ENCODE results near the gene WDR86.

The WDR86 gene

DNA sequence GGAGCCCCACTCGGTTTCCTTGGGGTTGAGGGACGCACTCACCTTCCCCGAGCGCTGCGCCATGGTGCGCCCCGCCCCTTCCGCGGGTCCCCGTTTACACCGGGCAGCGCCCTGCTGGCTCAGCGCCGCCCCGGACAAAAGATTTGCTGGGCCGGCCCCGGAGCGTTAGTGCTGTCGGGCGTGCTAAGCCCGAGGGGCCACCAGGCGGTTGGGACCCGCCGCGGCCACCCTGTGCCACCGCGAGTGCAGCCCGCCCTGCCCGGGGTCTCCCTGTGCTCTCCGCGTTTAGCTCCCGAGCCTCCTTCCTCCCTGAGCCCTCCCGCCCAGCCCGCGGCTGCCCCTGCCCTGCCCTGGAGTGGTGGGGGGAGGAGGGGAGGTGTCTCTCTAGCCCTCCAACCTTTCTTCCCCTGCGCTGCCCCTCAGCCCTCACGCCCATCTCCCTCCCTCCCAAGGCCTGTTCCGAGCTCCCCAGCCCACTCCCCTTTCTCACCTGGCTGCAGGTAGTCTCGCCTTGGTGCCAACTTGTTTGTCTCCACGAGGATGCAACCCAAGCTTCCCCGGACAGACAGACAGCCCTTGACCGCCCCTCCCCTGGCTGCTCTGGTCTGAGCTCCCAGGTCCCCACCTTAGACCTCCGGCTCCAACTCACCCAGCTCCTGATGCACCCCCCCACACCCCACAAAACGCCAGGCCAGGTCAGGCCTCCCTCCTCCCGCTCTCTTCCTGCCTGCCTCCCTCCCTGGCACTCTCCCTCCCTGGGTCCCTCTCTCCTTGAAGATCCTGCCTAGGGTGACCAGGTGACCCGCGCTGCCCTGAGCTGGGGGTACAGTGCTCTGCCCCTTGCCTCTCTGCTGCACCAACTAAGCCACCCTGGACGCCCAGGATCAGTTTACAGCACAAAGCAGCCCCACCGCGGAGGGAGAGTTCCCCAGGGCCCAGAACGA lies 30.3 kb upstream of the WDR86 start, which contains the start of gene CRYGN:
TSS of gene CRYGN (minus strand) at position 287 of the 944 bp plus-strand sequence. CDS start at position 63, 224 bp downstream.
- no peak for DNase-seq (ENCODE audit: low read depth)

DNA sequence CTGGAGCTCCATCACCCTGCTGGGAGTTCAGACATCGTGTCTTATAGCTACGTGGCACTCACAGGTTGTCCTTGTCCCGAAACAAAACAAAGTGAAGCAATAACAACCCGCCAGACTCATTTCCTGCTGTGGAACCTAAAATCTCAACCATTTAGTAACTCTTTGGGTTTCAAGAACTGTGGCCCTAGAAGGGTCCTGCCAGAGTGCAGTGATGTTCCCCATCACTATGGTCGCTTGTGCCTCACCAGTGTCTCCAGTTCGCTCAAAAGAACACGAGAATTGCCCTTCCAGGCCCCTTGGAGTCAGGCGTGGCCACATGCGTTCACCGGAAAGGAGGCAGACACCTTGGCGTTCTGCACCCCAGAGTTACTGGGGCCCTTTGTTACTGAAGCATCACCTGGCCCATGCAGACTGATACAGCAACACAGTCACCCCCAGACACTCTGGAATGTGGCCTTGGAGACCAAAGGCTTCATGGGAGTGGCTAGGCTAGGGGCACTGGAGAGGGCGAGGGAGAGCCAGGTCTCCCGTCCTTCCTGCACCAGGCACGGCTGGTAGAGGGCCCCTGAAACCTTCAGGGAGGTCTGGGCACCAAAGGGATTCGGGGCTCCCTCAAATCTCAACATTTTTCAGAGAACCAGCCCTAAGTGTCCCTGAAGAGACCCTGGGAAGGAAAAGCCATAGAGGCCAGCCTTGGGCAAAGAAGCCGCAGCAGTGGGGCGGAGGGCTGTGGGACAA lies 29.2 kb upstream of the WDR86 start:
- DNase-seq (ENCODE audit: low read depth): no peak

DNA sequence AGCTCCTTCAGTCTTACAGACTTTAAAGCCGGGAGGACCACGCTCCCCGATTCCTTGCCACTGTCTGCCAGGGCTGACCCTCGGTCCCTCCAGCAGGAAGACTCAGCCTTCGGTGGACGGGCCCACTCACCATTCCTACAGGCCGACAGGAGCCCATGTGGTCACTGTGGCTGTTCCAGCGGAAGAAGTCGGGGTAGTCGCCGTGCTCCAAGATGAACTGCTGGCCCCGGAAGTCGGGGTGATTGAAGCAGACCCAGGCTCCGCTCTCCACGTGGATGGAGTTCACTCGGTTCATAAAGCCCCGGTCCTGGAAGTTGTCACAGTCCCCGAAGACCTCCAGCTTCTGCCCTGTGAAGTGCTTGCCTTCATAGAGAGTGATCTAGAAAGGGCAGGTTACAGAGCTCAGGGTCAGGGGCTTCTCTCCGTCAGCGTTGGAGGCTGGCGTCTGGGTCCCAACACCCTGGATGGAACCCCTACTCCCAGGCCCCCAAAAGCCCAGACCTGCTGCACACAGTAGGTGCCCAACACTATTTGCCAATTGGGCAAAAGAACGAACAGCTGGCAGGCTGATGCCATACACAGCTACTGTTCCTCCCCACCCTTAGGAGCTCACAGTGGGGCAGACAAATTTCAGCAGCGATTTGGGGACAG lies 28.2 kb upstream of the WDR86 start:
- no peak for DNase-seq (ENCODE audit: low read depth)

DNA sequence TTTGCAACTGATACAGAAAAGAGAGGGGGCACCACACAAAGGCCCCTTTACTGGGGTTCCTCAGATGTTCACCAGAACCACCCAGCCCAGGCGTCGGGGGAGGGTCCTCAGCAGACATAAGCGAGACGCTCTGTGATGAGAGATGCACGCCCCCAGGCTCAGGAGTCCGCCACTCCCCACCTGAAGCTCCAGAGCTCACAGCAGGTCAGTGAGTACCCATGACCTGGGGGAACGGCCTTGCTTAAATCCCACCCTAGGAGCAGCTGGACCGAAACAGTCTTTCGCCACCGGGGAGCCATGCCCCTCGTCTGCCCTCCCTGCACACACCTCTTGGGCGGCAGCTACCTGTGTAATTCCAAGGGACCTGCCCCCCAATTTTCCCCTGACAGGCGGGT lies 27.3 kb upstream of the WDR86 start:
- DNase-seq (ENCODE audit: low read depth): no peak

DNA sequence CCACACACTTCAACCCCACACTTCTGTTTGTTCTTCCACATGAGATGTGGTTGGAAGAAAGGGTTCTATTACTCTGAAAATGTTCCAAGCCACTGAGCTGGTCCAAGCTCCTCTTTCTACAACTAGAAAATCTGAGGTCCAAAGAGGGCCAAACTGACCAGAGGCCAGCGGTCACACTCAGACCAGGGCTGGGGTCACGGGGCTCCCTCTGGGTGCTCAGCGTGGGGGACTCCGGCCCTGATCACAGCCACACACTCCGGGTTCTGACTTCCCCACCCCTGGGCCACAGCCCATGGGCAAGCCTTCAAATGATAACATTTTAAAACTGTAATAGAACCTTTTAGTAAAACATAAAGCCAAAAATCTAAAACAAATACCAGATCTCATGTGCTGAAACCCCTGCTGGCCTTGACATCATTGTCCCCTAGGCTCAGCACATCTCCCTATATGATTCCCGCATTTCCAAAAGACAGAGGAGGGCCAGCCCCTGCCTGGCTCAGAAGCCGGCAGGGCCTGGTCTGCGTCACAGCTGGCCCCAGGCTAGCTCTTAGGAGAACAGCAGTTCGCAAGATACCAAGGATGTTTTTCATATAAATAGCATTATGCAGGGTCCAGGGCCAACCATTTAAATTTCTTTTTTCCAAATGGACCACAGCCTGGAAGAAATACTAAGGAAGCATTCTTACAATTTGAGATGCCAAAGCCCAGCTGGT lies 26.8 kb upstream of the WDR86 start:
- no peak for DNase-seq (ENCODE audit: low read depth)

DNA sequence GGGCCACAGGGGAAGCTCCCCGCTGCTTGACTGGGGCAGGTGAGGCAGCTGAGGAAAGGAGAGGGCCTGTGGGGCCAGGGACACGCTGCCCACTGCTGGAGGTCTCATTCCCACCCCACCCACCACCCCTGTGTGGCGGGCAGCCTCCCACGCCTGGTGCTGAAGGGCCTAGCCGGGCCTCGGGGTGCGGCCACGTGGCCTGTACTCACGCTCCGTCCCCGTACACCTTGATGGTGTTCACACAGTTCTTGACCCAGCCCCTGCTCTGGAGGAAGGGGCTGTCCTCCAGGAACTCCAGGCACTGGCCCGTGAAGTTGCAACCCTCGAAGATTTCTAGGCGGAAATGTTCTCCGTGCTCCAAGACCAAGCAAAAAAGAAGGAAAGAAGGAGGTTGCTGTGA lies 26.1 kb upstream of the WDR86 start:
- no peak for DNase-seq (ENCODE audit: low read depth)

DNA sequence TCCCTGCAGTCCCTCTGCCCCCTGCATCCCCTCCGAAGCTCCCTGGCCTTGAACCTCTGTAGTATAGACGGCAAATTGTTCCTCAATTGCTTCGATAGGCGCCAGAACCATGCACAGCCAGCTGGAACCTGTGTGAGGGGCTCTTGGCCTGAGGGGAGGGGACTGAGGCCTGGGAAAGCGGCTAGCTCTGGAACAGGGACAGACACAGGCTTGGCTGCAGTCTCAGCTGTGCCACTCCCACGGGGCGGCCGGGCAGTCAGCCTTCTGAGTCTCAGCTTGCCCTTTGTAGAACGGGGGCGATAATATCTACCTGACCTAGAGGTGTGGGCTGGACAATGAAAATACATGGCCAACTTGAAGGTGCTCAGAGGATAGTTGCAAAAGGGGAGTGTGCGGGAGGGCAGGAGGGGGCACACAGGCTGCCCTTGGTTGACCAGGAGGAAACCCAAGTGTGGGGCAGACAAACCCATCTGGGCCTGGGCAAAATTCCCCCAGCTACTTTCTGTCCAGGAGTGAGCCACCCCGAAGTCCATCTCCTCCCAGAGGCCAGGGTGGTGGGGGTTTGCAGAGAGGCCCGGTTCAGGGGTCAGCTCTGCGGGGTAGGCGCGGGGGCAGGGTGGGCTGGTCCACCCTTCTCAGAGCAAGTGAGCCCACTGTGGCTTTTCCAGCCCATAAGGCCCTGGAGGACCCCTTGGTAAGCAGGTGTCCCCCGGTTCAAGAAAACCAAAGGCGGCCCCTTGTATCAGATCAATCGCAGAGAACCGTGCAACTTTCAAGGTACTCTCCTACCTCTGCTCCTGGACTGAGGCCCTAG lies 25.5 kb upstream of the WDR86 start:
- no peak for DNase-seq (ENCODE audit: low read depth)

DNA sequence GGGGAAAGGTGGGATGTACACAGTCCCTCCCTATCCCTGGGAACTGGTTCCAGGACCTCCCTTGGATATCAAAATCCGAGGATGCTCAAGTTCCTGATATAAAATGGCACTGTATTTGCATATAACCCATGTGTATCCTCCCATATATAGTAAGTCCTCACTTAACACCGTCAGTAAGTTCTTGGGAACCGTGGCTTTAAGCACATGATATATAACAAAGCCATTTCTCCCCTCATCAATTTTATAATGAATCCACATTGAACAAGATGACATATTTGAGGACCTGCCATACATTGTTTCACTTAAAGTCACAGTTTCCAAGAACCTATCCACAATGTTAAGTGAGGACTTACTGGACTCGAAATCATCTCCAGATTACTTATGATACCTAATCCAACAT lies 24.7 kb upstream of the WDR86 start:
- no peak for DNase-seq (ENCODE audit: low read depth)

DNA sequence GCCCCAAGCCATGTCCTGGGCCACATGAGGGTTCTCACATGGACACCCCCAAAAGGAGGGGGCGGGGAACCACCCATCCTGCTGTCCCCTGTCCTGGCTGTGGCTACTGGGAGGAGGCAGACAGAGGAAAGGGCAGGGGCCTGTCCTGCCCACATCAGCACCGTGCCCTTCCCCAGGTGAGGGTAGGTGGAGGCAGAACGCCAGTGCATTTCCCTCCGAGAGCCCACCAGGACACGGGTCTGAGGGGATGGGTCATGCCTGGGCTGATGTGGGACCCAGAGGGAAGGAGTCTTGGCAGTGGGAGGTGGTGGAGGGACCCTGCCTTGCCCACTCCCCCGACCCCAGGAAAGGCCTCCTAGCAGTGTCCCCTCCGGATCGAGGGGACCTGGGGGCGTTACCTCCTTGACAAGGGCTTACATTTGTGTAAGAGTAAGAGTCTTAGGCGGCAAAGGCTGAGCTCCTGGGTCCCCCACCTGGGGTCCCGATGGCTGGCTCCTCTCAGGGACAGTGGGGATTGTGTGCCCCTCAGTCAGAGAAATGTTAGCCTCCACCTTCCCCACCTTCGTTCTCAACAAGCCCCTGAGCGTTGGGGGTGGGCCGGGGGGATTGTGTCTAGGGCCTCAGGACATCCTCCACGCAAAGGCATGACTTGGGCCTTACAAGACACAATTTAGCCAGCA lies 24.0 kb upstream of the WDR86 start:
- DNase-seq (ENCODE audit: low read depth): no peak

DNA sequence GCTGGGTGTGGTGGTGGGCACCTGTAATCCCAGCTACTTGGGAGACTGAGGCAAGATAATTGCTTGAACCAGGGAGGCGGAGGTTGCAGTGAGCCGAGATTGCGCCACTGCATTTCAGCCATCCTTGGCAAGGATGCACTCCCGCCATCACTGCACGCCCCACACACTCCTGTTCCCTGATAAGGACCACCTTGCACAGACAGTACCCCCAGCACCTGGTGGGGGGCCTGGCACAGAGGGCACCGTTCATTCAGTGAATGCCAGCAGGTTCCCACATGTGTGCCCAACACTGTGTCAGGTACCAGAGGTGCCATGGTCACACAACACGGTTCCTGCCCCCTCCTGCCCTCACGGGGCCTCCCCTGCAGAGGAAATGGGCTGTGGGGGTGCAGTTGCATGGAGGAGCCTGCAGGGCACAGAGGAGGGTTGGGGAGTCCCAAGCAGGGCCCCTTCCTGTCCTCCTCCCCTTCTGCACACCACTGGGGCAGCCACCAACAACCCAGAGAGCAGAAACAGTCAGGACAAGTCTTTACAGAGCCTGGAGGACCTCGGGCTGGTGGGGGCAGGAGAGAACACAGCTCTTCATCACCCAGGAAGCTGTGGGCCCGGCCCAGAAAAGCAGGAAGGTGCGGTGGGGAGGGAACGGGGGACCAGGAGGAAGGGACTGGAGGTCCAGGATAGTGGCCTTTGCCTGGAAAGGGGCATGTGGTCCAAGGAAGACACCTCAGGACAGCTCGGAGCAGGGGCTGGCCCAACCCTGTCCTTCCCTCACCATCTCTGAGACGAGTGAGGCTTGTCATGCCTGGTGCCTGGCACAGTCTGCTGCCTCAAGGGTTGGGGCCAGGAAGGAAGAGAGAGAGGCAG lies 23.1 kb upstream of the WDR86 start:
- DNase-seq (ENCODE audit: low read depth): peak; percentile 40

DNA sequence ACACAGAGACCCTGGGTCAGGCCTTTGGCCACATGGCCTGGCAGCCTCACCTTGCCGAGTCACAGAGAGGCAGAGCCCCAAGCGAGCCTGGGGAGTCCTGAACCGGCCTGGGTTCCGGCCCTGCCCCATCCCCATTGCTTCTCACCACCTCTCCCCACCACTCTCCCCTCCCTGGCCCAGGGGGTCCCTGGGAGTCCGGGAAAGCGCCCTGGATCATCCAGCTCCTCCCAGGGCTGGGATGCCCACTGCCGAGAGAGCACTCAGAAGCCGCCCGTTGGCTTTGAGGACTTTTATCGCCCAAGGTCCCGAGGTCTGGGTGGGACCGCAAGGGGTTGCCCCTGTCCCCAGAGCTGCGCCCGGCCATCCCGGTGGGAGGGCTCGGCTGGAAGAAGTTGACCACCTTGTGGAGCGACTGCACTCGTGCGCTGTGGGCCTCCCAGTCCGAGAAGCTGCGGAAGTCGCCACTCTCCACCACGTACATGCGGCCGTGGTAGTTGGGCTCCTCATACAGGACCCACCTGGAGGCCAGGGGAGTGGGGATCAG lies 22.0 kb upstream of the WDR86 start:
- DNase-seq (ENCODE audit: low read depth): no peak

DNA sequence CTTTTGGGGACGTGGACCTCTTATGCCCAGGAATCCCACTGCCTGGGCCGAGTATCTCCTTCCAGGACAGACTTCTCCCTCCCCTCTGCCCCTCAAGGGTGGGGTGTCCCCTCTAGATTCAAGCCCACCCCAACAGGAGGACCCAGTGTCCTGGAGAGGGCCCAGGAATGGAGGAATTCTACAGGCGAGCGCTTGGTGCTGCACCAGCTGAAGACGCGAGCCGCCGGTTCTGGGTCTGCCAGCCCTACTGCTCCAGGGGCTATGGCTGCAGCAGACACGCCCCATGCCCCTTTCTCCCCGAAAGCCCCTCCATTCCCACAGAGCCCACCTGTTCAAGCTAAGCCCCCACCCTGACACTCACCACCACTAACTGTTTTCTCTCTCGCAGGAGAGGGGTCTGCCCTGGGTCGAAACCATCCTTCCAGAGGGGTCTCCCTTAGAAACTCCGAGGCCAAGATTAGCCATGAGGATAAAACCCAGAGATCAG lies 21.5 kb upstream of the WDR86 start:
- no peak for DNase-seq (ENCODE audit: low read depth)

DNA sequence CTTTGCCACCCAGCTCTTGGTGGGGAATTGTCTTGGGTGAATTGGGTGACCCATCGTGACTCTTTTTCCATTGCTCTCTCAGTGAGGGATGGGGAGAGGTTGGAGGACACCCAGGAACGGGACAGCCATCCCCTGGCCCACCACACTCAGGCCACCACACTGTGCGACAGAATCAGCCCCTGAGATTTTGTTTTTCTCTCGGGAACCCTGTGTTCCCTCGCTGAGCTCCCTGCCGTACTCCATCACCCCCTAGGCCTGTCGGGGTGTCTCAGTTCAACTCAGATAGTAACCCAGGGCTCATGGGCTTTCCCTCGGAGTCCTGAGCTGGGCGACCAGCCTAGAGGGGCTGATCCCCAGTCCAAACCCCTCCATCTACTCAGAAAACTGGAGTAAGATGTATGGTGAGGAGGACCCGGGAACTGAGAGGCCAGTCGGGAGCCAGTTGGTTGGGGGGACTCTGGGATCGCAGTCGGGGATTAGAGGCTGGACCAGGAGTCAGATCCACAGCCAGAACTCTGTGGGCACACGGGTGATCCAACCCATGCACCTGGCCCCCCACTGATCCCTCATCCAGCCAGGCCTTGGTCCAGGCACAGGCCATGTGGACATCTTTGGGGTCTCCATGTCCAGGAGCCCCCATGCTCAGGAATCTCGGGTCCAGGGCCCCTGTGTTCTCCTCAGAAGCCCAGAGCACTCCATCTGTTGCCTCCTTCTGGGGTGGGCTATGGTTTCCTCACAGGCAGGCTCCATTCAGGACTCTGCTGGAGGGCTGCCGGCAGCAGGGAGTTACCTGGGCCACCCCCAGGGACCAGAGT lies 20.8 kb upstream of the WDR86 start:
- DNase-seq (ENCODE audit: low read depth): no peak

DNA sequence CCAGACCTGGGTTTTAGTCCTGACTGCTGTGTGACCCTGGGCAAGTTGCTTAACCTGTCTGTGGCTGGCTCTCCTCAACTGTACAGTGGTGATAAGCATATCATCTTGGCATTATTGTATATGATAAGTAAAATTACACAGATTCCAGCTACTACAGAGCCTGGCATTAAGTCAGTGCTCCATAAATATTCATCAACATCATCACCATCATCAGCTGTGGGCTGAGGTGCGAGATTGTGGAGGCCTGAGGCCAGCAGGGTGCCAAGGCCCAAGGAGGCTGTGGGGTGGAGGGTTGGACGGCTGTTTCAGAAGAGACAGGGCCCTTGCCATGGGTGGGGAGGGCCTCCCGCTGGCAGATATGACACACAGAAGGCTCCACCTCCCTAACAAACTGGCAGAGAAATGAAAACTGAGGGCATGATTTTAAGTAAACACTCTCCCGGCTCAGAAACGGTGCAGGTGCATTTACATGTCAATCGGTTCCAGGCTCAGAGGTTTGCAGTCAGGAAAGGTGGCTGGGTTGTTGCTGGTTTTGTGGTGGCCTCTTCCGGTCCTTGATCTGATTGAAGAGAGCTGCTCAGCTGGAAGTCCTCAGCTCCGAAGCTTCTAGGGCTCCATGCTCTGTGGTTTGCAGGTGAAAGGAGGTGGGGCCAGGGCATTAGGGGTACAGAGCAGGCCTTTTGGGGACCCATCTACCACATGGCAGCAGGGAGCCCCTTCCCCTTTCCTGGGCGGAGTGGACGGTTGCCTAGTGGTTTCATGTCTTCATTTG lies 19.9 kb upstream of the WDR86 start:
- no peak for DNase-seq (ENCODE audit: low read depth)

DNA sequence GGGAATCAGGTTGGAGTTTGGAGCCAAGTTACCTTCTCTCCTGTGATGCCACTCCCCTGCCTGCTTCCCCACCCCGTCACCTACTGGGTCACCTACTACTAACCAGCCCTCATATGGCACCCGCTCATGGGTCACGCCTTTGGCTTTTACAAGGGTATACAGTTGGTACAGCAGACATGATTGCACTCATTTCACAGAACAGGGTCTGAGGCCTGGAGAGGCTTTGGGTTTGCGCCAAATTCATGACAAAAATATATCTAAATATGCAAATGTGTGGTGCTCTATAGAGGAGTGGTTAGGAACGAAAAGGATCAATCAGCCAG lies 19.4 kb upstream of the WDR86 start:
- DNase-seq (ENCODE audit: low read depth): no peak

DNA sequence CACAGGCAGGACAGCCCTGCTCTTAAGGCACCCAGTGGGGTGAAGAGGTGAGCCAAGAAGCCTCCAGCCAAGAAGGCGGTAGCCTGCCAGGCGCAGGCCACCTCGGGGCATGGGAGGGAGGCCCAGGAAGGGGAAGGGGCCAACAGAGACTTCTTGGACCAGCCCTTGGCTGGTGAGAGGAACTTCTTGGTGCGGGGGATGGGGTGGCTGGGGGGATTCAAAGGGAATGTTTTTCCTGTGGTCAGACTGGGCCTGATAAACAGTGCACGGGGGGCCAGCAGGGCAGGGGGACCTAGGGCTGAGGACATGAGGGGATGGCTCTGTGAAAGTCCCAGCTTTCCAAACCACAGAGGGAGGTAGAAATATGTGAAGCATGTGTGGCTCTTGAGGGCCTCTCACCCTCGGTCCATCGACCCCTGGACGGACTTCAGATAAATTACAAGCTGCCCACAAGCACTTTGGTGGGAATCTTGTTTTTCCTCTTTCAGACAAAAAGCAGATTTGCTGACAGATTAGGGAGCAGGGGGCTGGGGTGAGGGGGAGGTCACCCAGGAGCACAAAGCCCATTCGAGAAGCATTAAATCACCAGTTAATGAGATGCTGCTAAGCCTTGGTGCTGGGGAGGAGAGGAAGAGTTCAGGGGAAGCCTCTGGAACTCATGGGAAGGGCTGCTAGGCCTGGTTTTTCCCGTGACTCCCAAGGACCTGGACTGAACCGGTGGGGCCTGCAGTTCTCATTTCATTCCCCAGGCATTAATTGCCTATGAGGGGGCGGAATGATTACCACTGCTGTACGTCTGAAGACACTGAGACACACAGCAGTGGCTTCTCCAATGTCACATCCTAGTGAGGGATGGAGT lies 18.8 kb upstream of the WDR86 start:
- DNase-seq (ENCODE audit: low read depth): no peak

All from activated T-cell treated with anti-CD3 and anti-CD28 coated beads for 24 hours (primary cell).